AG04449 (cell line): ENCODE results near the gene B3GALT4.
"Not testable (repeated sequence)": the region's sequence is repeated elsewhere in the genome, so short reads cannot be mapped to it uniquely, and the experiment has no call there.

Experiments
- CTCF ChIA-PET: fragments of 350-600 bp; formaldehyde crosslinking; extraction: SDS; loops from one replicate; lab custom pipeline; 2021; ENCODE audit warnings: antibody characterized with exemption; lab: Yijun Ruan, JAX
- POLR2A ChIA-PET: fragments of 400-600, 350-600 bp; formaldehyde crosslinking; extraction: SDS; loops from one replicate; lab custom pipeline; 2020; ENCODE audit warnings: antibody characterized with exemption, inconsistent platforms; lab: Yijun Ruan, JAX
- DNase-seq: peaks from one replicate; pipeline ENCODE4 v3.0.0-alpha.2; 2010; ENCODE audit warnings: low read depth, low spot score
- H3K4me3 ChIP-seq: 2 replicates; pipeline ENCODE4 v1.5.1; 2011; ENCODE audit warnings: low read depth, mild to moderate bottlenecking, control low read depth, low read length
- TF ChIP-seq, protein P1 (sequence below): IDR thresholded peaks from one replicate; pipeline ENCODE4 v1.5.1; 2011; ENCODE audit warnings: mild to moderate bottlenecking, moderate library complexity, low read length, control low read depth, inconsistent platforms; ENCODE audit not compliant: insufficient read depth; ENCODE audit errors: missing control alignments

B3GALT4 gene

DNA sequence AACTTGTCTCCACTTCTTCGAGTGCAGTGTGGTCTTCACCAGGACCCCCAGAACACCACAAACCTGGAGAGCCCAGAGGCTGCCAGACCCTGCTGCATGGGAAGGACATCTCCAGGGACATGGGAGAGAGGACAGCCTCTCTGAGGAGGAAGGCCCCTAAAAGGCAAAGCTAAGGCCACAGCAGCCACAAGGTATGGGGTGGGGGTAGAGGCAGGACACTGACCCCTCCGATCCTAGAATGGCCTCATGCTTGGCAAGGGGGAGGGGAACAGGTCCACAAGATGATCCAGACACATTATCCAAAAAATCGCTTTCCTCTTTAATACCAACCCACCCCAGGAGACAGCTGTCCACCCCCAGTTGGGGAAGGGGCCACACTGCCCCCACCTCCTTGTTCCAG lies 1.9 kb downstream of the B3GALT4 start:
- no peak for DNase-seq
- ChIA-PET CTCF (interaction anchor here (1.4 to 6.1 kb wide), 3 partner anchors 10 to 67 kb away, joined by 3 to 41 read pairs (median 3); partner anchors contain the start of genes PFDN6 and WDR46), POLR2A (interaction anchor here (1.2 to 3.9 kb wide), 2 partner anchors 9 to 19 kb away, joined by 5 to 57 read pairs; partner anchors contain the start of genes PFDN6 and WDR46)
- TF ChIP-seq, protein P1, sequence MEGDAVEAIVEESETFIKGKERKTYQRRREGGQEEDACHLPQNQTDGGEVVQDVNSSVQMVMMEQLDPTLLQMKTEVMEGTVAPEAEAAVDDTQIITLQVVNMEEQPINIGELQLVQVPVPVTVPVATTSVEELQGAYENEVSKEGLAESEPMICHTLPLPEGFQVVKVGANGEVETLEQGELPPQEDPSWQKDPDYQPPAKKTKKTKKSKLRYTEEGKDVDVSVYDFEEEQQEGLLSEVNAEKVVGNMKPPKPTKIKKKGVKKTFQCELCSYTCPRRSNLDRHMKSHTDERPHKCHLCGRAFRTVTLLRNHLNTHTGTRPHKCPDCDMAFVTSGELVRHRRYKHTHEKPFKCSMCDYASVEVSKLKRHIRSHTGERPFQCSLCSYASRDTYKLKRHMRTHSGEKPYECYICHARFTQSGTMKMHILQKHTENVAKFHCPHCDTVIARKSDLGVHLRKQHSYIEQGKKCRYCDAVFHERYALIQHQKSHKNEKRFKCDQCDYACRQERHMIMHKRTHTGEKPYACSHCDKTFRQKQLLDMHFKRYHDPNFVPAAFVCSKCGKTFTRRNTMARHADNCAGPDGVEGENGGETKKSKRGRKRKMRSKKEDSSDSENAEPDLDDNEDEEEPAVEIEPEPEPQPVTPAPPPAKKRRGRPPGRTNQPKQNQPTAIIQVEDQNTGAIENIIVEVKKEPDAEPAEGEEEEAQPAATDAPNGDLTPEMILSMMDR, result no peak
- no peak overlapping the region for H3K4me3 ChIP-seq

DNA sequence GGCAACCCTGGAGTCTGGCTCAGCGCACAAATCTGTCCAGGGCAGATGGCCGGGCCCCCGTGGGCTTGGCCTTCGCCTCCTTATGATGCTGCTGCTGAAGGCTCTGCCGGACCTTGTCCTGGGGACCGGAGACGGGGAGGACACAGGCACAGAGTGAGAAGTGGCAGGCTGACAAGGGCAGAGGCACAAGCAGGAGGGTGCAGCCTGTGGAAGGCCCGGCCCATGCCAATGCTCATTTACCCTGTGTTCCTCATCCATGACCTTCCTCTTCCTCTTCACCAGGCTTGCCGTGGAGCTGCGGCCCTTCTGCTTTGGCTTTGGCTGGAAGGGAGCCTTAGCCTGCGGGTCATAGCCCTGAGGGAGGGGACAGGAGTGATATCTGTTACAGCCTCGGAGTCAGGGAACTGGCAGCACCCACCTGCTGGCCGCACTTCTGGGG lies 2.4 kb downstream of the B3GALT4 start:
- DNase-seq, result no peak
- ChIA-PET POLR2A (interaction anchor here (3.9 kb wide), 1 partner anchor 9 kb away, joined by 57 read pairs; the partner anchor contains the start of genes PFDN6 and WDR46), CTCF (interaction anchor here (1.0 to 6.1 kb wide), 2 partner anchors 10 to 20 kb away, joined by 3 to 41 read pairs; partner anchors contain the start of genes PFDN6 and WDR46)
- no peak overlapping the region for H3K4me3 ChIP-seq
- TF ChIP-seq, protein P1, result no peak

DNA sequence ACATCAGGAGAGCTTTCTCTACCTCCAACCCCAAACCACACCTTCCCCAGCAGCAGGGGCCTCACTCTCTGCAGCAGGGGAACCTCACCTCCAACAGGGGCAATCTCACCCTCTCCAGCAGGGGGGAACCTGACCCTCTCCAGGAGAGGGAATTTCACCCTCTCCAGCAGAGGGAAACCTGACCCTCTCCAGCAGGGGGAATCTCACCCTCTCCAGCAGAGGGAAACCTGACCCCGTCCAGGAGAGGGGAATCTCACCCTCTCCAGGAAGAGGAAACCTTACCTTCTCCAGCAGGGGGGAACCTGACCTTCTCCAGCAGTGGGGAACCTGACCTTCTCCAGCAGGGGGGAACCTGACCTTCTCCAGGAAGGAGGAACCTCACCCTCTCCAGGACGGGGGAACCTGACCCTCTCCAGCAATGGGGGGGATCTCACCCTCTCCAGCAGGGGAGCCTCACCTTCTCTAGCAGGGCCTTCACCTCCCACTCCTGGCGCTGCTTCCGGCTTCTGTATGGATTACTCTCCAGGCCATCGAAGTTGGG lies 3.1 kb downstream of the B3GALT4 start:
- POLR2A ChIA-PET, result interaction anchor here (3.9 kb wide), 1 partner anchor 8 kb away, joined by 57 read pairs; the partner anchor contains the start of genes PFDN6 and WDR46
- DNase-seq, result no peak

DNA sequence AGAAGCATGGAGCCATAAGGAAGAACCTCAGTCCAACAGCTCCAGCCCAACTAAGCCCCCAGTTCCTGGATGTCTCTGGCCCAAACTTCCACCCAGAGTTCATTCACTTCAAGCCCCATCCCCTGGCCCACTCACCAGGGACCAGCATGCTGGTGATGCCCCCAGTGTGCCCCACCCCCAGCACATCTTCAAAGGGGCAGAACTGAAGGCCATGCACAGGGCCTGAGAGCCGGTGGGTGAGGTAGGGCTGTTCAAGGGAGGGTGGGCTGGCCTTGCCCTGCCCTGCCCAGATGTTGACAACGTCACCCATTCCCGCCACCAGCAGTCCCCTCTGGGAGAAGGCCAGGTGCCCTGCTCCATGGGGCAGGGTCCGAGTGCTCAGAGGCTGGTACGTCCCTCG lies 3.6 kb downstream of the B3GALT4 start:
- CTCF ChIA-PET, result interaction anchor here (0.8 to 6.1 kb wide), 4 partner anchors 9 to 126 kb away, joined by 3 to 41 read pairs (median 4); partner anchors contain the start of genes PFDN6, RGL2 and WDR46
- POLR2A ChIA-PET, result no interaction called here
- TF ChIP-seq, protein P1, result no peak
- H3K4me3 ChIP-seq, result no peak overlapping the region
- DNase-seq, result no peak

More for the DNA sequence above, 3.1 kb downstream of the B3GALT4 start:
- CTCF ChIA-PET, result interaction anchor here (0.8 to 6.1 kb wide), 4 partner anchors 9 to 40 kb away, joined by 3 to 41 read pairs (median 4); partner anchors contain the start of genes PFDN6, RGL2 and WDR46
- no peak overlapping the region for H3K4me3 ChIP-seq
- TF ChIP-seq, protein P1, result peak; percentile 72

DNA sequence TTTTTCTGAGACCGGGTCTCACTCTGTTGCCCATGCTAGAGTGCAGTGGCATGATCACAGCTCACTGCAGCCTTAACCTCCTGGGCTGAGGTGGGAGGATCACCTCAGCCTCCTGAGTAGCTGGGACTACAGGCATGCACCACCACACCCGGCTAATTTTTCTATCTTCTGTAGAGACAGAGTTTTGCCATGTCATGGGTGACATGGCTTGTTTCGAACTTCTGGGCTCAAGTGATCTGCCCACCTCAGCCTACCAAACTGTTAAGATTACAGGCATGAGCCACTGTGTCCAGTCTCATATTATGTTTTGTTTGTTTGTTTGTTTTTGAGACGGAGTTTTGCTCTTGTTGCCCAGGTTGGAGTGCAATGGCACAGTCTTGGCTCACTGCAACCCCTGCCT lies 8.3 kb downstream of the B3GALT4 start:
- POLR2A ChIA-PET, H3K4me3 ChIP-seq, CTCF ChIA-PET, DNase-seq: not testable (repeated sequence)

DNA sequence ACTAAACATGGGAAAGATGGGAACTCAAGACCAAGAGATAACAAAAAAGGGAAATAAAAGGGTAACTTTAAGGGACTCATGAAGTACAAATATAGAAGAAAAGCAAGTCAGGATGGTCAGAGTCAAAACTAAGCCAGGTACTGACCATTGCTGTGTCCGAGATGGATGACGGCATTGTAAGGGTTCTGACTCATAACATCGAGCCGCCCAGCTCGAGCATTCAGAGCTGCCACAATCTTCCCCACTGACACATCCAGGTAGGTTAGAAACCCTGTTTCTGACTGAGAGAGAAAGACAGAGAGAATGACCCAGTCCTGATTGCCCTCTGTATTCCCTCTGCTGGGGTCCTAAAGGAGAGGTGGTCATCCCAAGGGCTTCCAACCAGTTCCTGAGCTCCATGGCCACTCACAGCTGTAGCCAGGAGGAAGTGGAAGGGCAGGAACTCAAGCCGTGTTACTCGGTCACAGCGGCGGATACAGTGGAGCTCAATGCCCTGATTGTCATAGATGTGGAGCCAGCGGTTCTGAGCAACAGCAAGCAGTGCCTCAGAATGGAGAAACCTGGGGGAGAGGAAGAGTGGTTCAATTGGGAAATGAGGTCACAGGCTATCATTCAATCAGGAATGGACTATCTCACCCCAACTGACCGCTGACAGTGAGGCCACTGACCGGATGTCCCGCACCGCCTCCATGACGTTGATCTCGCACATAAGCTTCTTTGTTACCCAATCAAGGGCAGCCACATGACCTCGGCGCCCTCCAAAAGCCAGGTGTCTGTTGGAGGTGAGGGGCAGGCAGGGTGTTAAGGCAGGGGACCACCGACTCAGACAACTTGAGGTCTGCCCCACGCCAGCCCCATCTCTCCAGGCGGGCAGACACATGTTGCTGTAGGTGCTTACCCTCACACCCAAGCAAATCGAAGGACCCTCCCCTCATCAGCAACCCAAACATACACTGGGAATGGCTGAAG lies 10.3 kb downstream of the B3GALT4 start:
- DNase-seq, result no peak
- ChIA-PET CTCF (interaction anchor here (0.9 to 7.3 kb wide), 5 partner anchors 10 to 104 kb away, joined by 3 to 52 read pairs (median 4); partner anchors contain the start of genes B3GALT4 and RGL2), POLR2A (interaction anchor here (4.2 kb wide), 1 partner anchor 9 kb away, joined by 57 read pairs; the partner anchor contains the start of gene B3GALT4)
- H3K4me3 ChIP-seq, result peak overlapping the region; percentile 94
- TF ChIP-seq, protein P1, result no peak
